ENCODE results near the gene KIF6. TPM values are rescaled to one million over a fixed set of nuclear protein-coding genes. Genes with fewer than 3 reads are reported as not detected.
A peak's percentile ranks its signal among the peaks of the same experiment; 100 is the strongest.

KIF6 gene
- total and polyA plus RNA-seq, 2 donors: 0.24 to 0.37 TPM

GRCh38 chr6:39432330-39433025 lies 292.7 kb downstream of the KIF6 start:
- Histone ChIP-seq H3K27me3 (ENCODE audit: control insufficient read depth in 2 of 2, insufficient read depth in 1 of 2, low read length in 1 of 2) (no peaks in the 10 kb centered on the region), H3K36me3 (ENCODE audit: control insufficient read depth in 2 of 2, insufficient read depth in 2 of 2, low read length in 1 of 2) (no peaks in the 10 kb centered on the region), H3K4me3 (ENCODE audit: low read length in 2 of 2) (no peak overlapping the region), H3K4me1 (ENCODE audit: control insufficient read depth in 2 of 2, insufficient read depth in 2 of 2, low read length in 2 of 2) (peaks cover 2 to 12% of the 10 kb centered on the region in 2 donors), H3K9me3 (ENCODE audit: control insufficient read depth in 2 of 2, insufficient read depth in 1 of 2, low read length in 1 of 2) (no peaks in the 10 kb centered on the region), H3K27ac (ENCODE audit: low read depth in 1 of 2, low read length in 1 of 2) (no peak overlapping the region)
- 91% methylated on average over 11 of the region's 11 CpGs for WGBS
- no peak for DNase-seq (ENCODE audit: low read depth in 6 of 9, low spot score in 9 of 9)

- H3K4me3 ChIP-seq (ENCODE audit: low read length in 2 of 2): no peak overlapping the region
- 27% methylated on average over 11 of the region's 11 CpGs for WGBS
- H3K27ac ChIP-seq (ENCODE audit: low read depth in 1 of 2, low read length in 1 of 2): no peak overlapping the region
- H3K9me3 ChIP-seq (ENCODE audit: control insufficient read depth in 2 of 2, insufficient read depth in 1 of 2, low read length in 1 of 2): no peaks in the 10 kb centered on the region
- peaks cover 2 to 12% of the 10 kb centered on the region in 2 donors for H3K4me1 ChIP-seq (ENCODE audit: control insufficient read depth in 2 of 2, insufficient read depth in 2 of 2, low read length in 2 of 2)
- no peaks in the 10 kb centered on the region for H3K27me3 ChIP-seq (ENCODE audit: control insufficient read depth in 2 of 2, insufficient read depth in 1 of 2, low read length in 1 of 2)
- H3K36me3 ChIP-seq (ENCODE audit: control insufficient read depth in 2 of 2, insufficient read depth in 2 of 2, low read length in 1 of 2): no peaks in the 10 kb centered on the region
- peak; percentile 2 to 61 (median 29) for DNase-seq (ENCODE audit: low read depth in 6 of 9, low spot score in 9 of 9)
These were observed 294.2 kb downstream of the KIF6 start for GRCh38 chr6:39430871-39431523.

GRCh38 chr6:39430446-39430845 lies 294.8 kb downstream of the KIF6 start:
- DNase-seq (ENCODE audit: low read depth in 6 of 9, low spot score in 9 of 9): no peak
- no peaks in the 10 kb centered on the region for H3K36me3 ChIP-seq (ENCODE audit: control insufficient read depth in 2 of 2, insufficient read depth in 2 of 2, low read length in 1 of 2)
- no peaks in the 10 kb centered on the region for H3K27me3 ChIP-seq (ENCODE audit: control insufficient read depth in 2 of 2, insufficient read depth in 1 of 2, low read length in 1 of 2)
- peaks cover 2 to 12% of the 10 kb centered on the region in 2 donors for H3K4me1 ChIP-seq (ENCODE audit: control insufficient read depth in 2 of 2, insufficient read depth in 2 of 2, low read length in 2 of 2)
- no peak overlapping the region for H3K27ac ChIP-seq (ENCODE audit: low read depth in 1 of 2, low read length in 1 of 2)
- H3K4me3 ChIP-seq (ENCODE audit: low read length in 2 of 2): no peak overlapping the region
- 90% methylated on average over 1 of the region's 1 CpG for WGBS
- H3K9me3 ChIP-seq (ENCODE audit: control insufficient read depth in 2 of 2, insufficient read depth in 1 of 2, low read length in 1 of 2): no peaks in the 10 kb centered on the region

GRCh38 chr6:39428816-39429215 lies 296.4 kb downstream of the KIF6 start:
- 93% methylated on average over 7 of the region's 7 CpGs for WGBS
- DNase-seq (ENCODE audit: low read depth in 6 of 9, low spot score in 9 of 9): no peak
- no peaks in the 10 kb centered on the region for H3K9me3 ChIP-seq (ENCODE audit: control insufficient read depth in 2 of 2, insufficient read depth in 1 of 2, low read length in 1 of 2)
- H3K36me3 ChIP-seq (ENCODE audit: control insufficient read depth in 2 of 2, insufficient read depth in 2 of 2, low read length in 1 of 2): no peaks in the 10 kb centered on the region
- H3K27ac ChIP-seq (ENCODE audit: low read depth in 1 of 2, low read length in 1 of 2): no peak overlapping the region
- no peaks in the 10 kb centered on the region for H3K27me3 ChIP-seq (ENCODE audit: control insufficient read depth in 2 of 2, insufficient read depth in 1 of 2, low read length in 1 of 2)
- no peak overlapping the region for H3K4me3 ChIP-seq (ENCODE audit: low read length in 2 of 2)
- peaks cover 2 to 12% of the 10 kb centered on the region in 2 donors for H3K4me1 ChIP-seq (ENCODE audit: control insufficient read depth in 2 of 2, insufficient read depth in 2 of 2, low read length in 2 of 2)

- no peaks in the 10 kb centered on the region for H3K36me3 ChIP-seq (ENCODE audit: control insufficient read depth in 2 of 2, insufficient read depth in 2 of 2, low read length in 1 of 2)
- H3K9me3 ChIP-seq (ENCODE audit: control insufficient read depth in 2 of 2, insufficient read depth in 1 of 2, low read length in 1 of 2): no peaks in the 10 kb centered on the region
- H3K4me3 ChIP-seq (ENCODE audit: low read length in 2 of 2): no peak overlapping the region
- no peak overlapping the region for H3K27ac ChIP-seq (ENCODE audit: low read depth in 1 of 2, low read length in 1 of 2)
- peaks cover 2 to 12% of the 10 kb centered on the region in 2 donors for H3K4me1 ChIP-seq (ENCODE audit: control insufficient read depth in 2 of 2, insufficient read depth in 2 of 2, low read length in 2 of 2)
- 96% methylated on average over 3 of the region's 3 CpGs for WGBS
- H3K27me3 ChIP-seq (ENCODE audit: control insufficient read depth in 2 of 2, insufficient read depth in 1 of 2, low read length in 1 of 2): no peaks in the 10 kb centered on the region
- DNase-seq (ENCODE audit: low read depth in 6 of 9, low spot score in 9 of 9): no peak
These were observed 297.1 kb downstream of the KIF6 start for GRCh38 chr6:39428152-39428551.

- Histone ChIP-seq H3K4me3 (ENCODE audit: low read length in 2 of 2) (no peak overlapping the region), H3K4me1 (ENCODE audit: control insufficient read depth in 2 of 2, insufficient read depth in 2 of 2, low read length in 2 of 2) (peaks cover under 1 to 7% of the 10 kb centered on the region in 2 donors), H3K27ac (ENCODE audit: low read depth in 1 of 2, low read length in 1 of 2) (no peak overlapping the region), H3K27me3 (ENCODE audit: control insufficient read depth in 2 of 2, insufficient read depth in 1 of 2, low read length in 1 of 2) (no peaks in the 10 kb centered on the region), H3K9me3 (ENCODE audit: control insufficient read depth in 2 of 2, insufficient read depth in 1 of 2, low read length in 1 of 2) (no peaks in the 10 kb centered on the region), H3K36me3 (ENCODE audit: control insufficient read depth in 2 of 2, insufficient read depth in 2 of 2, low read length in 1 of 2) (no peaks in the 10 kb centered on the region)
- no peak for DNase-seq (ENCODE audit: low read depth in 6 of 9, low spot score in 9 of 9)
- WGBS: 53% methylated on average over 2 of the region's 2 CpGs
These were observed 299.1 kb downstream of the KIF6 start for GRCh38 chr6:39426073-39426456.

GRCh38 chr6:39425346-39426072 lies 299.7 kb downstream of the KIF6 start:
- no peak for DNase-seq (ENCODE audit: low read depth in 6 of 9, low spot score in 9 of 9)
- 88% methylated on average over 6 of the region's 6 CpGs for WGBS

GRCh38 chr6:39424831-39425230 lies 300.4 kb downstream of the KIF6 start:
- Histone ChIP-seq H3K9me3 (ENCODE audit: control insufficient read depth in 2 of 2, insufficient read depth in 1 of 2, low read length in 1 of 2) (no peaks in the 10 kb centered on the region), H3K4me3 (ENCODE audit: low read length in 2 of 2) (no peak overlapping the region), H3K36me3 (ENCODE audit: control insufficient read depth in 2 of 2, insufficient read depth in 2 of 2, low read length in 1 of 2) (no peaks in the 10 kb centered on the region), H3K27ac (ENCODE audit: low read depth in 1 of 2, low read length in 1 of 2) (no peak overlapping the region), H3K4me1 (ENCODE audit: control insufficient read depth in 2 of 2, insufficient read depth in 2 of 2, low read length in 2 of 2) (peaks cover 0 to 4% of the 10 kb centered on the region in 2 donors), H3K27me3 (ENCODE audit: control insufficient read depth in 2 of 2, insufficient read depth in 1 of 2, low read length in 1 of 2) (no peaks in the 10 kb centered on the region)
- WGBS: 95% methylated on average over 3 of the region's 3 CpGs
- no peak for DNase-seq (ENCODE audit: low read depth in 6 of 9, low spot score in 9 of 9)

More at GRCh38 chr6:39425346-39426072, 299.7 kb downstream of the KIF6 start:
- peaks cover 0 to 4% of the 10 kb centered on the region in 2 donors for H3K4me1 ChIP-seq (ENCODE audit: control insufficient read depth in 2 of 2, insufficient read depth in 2 of 2, low read length in 2 of 2)
- H3K36me3 ChIP-seq (ENCODE audit: control insufficient read depth in 2 of 2, insufficient read depth in 2 of 2, low read length in 1 of 2): no peaks in the 10 kb centered on the region
- H3K27ac ChIP-seq (ENCODE audit: low read depth in 1 of 2, low read length in 1 of 2): no peak overlapping the region
- no peaks in the 10 kb centered on the region for H3K9me3 ChIP-seq (ENCODE audit: control insufficient read depth in 2 of 2, insufficient read depth in 1 of 2, low read length in 1 of 2)
- no peaks in the 10 kb centered on the region for H3K27me3 ChIP-seq (ENCODE audit: control insufficient read depth in 2 of 2, insufficient read depth in 1 of 2, low read length in 1 of 2)
- H3K4me3 ChIP-seq (ENCODE audit: low read length in 2 of 2): no peak overlapping the region

GRCh38 chr6:39422238-39422637 lies 303.0 kb downstream of the KIF6 start:
- H3K27ac ChIP-seq (ENCODE audit: low read depth in 1 of 2, low read length in 1 of 2): no peak overlapping the region
- no peak for DNase-seq (ENCODE audit: low read depth in 6 of 9, low spot score in 9 of 9)

More at GRCh38 chr6:39422238-39422637, 303.0 kb downstream of the KIF6 start:
- 60% methylated on average over 6 of the region's 6 CpGs for WGBS
- H3K9me3 ChIP-seq (ENCODE audit: control insufficient read depth in 2 of 2, insufficient read depth in 1 of 2, low read length in 1 of 2): no peaks in the 10 kb centered on the region
- H3K4me3 ChIP-seq (ENCODE audit: low read length in 2 of 2): no peak overlapping the region
- H3K36me3 ChIP-seq (ENCODE audit: control insufficient read depth in 2 of 2, insufficient read depth in 2 of 2, low read length in 1 of 2): no peaks in the 10 kb centered on the region
- H3K4me1 ChIP-seq (ENCODE audit: control insufficient read depth in 2 of 2, insufficient read depth in 2 of 2, low read length in 2 of 2): peaks cover 3 to 7% of the 10 kb centered on the region in 2 donors
- H3K27me3 ChIP-seq (ENCODE audit: control insufficient read depth in 2 of 2, insufficient read depth in 1 of 2, low read length in 1 of 2): no peaks in the 10 kb centered on the region
